Measurements from ENCODE around the gene NME7. TPM values are rescaled to one million over a fixed set of nuclear protein-coding genes. Genes with fewer than 3 reads are reported as not detected.

The NME7 gene
- total RNA-seq, 2 donors from 2014 or later, result 13.0 TPM

GRCh38 chr1:169085911-169086310, 281.7 kb downstream of the NME7 start:
- no peaks in the 10 kb centered on the region for H3K36me3 Mint-ChIP-seq
- ATAC-seq (no peak), DNase-seq (ENCODE audit: low spot score in 2 of 2) (no peak)
- H3K27ac Mint-ChIP-seq, result no peak overlapping the region
- H3K9me3 Mint-ChIP-seq, result no peaks in the 10 kb centered on the region

Other genes starting within 250 kb of the NME7 start
- gene BLZF1, start 398 bp upstream of the NME7 start, total RNA-seq, result 1 to 10 TPM; 6.1 to 9.8 TPM
- under 1 TPM in 1 of 2 donors, not detected in 1; 0.30 TPM for gene CCDC181, start 59.7 kb upstream of the NME7 start, total RNA-seq
- 1 to 10 TPM; 4.0 to 6.5 TPM for gene SLC19A2, start 118.1 kb upstream of the NME7 start, total RNA-seq
- 10 to 100 TPM; 90.3 to 93.5 TPM for gene F5, start 218.7 kb upstream of the NME7 start, total RNA-seq

All from activated naive CD4-positive, alpha-beta T cell treated with anti-CD3 and anti-CD28 coated beads, Interleukin-2, amount 50 U/mL, for 72 hours (primary cell).